ENCODE results near the gene SRMS. TPM values are rescaled to one million over a fixed set of nuclear protein-coding genes. Genes with fewer than 3 reads are reported as not detected.

The SRMS gene
- total RNA-seq, 1 donor from 2014 or later: not detected

GRCh38 chr20:63500902-63501817 is 46.4 kb downstream of the SRMS start:
- H3K4me3 Mint-ChIP-seq (ENCODE audit: unreplicated experiment): no peak overlapping the region
- H3K4me1 Mint-ChIP-seq (ENCODE audit: unreplicated experiment): peaks cover 1% of the 10 kb centered on the region
- H3K27me3 Mint-ChIP-seq (ENCODE audit: unreplicated experiment): peaks cover 15% of the 10 kb centered on the region
- no peak for DNase-seq (ENCODE audit: extremely low spot score, unreplicated experiment)
- no peak overlapping the region for H3K27ac Mint-ChIP-seq (ENCODE audit: unreplicated experiment)
- no peak for TF ChIP-seq CTCF (IDR thresholded peaks at IDR 0.05)
- no peaks in the 10 kb centered on the region for H3K36me3 Mint-ChIP-seq (ENCODE audit: unreplicated experiment)
- H3K9me3 Mint-ChIP-seq (ENCODE audit: unreplicated experiment): peaks cover 5% of the 10 kb centered on the region

GRCh38 chr20:63500151-63500901 is 47.2 kb downstream of the SRMS start:
- peaks cover 14% of the 10 kb centered on the region for H3K27me3 Mint-ChIP-seq (ENCODE audit: unreplicated experiment)

GRCh38 chr20:63499338-63499969 is 48.1 kb downstream of the SRMS start:
- Mint-ChIP-seq H3K4me1 (ENCODE audit: unreplicated experiment) (peaks cover 2% of the 10 kb centered on the region), H3K4me3 (ENCODE audit: unreplicated experiment) (no peak overlapping the region), H3K27ac (ENCODE audit: unreplicated experiment) (no peak overlapping the region), H3K27me3 (ENCODE audit: unreplicated experiment) (peaks cover 9% of the 10 kb centered on the region), H3K36me3 (ENCODE audit: unreplicated experiment) (no peaks in the 10 kb centered on the region), H3K9me3 (ENCODE audit: unreplicated experiment) (no peaks in the 10 kb centered on the region)
- DNase-seq (ENCODE audit: extremely low spot score, unreplicated experiment): no peak
- no peak for TF ChIP-seq CTCF (IDR thresholded peaks at IDR 0.05)

More at GRCh38 chr20:63500151-63500901, 47.2 kb downstream of the SRMS start:
- Mint-ChIP-seq H3K36me3 (ENCODE audit: unreplicated experiment) (no peaks in the 10 kb centered on the region), H3K4me1 (ENCODE audit: unreplicated experiment) (peaks cover 2% of the 10 kb centered on the region), H3K9me3 (ENCODE audit: unreplicated experiment) (peaks cover 5% of the 10 kb centered on the region), H3K4me3 (ENCODE audit: unreplicated experiment) (no peak overlapping the region), H3K27ac (ENCODE audit: unreplicated experiment) (no peak overlapping the region)
- TF ChIP-seq CTCF (IDR thresholded peaks at IDR 0.05): no peak
- no peak for DNase-seq (ENCODE audit: extremely low spot score, unreplicated experiment)

- Mint-ChIP-seq H3K27ac (ENCODE audit: unreplicated experiment) (no peak within 1 kb of the TSS), H3K36me3 (ENCODE audit: unreplicated experiment) (no peaks in the 10 kb centered on the region), H3K9me3 (ENCODE audit: unreplicated experiment) (no peaks in the 10 kb centered on the region), H3K27me3 (ENCODE audit: unreplicated experiment) (peaks cover 4% of the 10 kb centered on the region), H3K4me3 (ENCODE audit: unreplicated experiment) (no peak within 1 kb of the TSS), H3K4me1 (ENCODE audit: unreplicated experiment) (peaks cover 2% of the 10 kb centered on the region)
- TF ChIP-seq CTCF (IDR thresholded peaks at IDR 0.05): no peak
- DNase-seq (ENCODE audit: extremely low spot score, unreplicated experiment): no peak
Observed at GRCh38 chr20:63498960-63499337, 48.6 kb downstream of the SRMS start, which contains the start of gene EEF1A2. Gene EEF1A2, minus strand, starts transcription at chr20:63499083. Its CDS starts 1,320 bp downstream, at chr20:63497763.
